Ectodermal cell (in vitro differentiated cells): Measurements from ENCODE around the gene POP4.

Experiments
- H3K27ac ChIP-seq: 2 replicates; pipeline ENCODE4 v1.7.0; 2013; ENCODE audit warnings: mild to moderate bottlenecking, low read depth, low read length; ENCODE audit not compliant: insufficient read depth, poor library complexity, severe bottlenecking
- H3K27me3 ChIP-seq: 2 replicates; pipeline ENCODE4 v1.7.0; 2013; ENCODE audit warnings: mild to moderate bottlenecking, low read length; ENCODE audit not compliant: insufficient read depth, control insufficient read depth, poor library complexity, severe bottlenecking
- H3K36me3 ChIP-seq: one replicate; pipeline ENCODE4 v1.7.0; 2013; ENCODE audit warnings: low read length; ENCODE audit not compliant: control insufficient read depth, insufficient read depth
- H3K4me1 ChIP-seq: one replicate; pipeline ENCODE4 v1.7.0; 2013; ENCODE audit warnings: low read length; ENCODE audit not compliant: control insufficient read depth, insufficient read depth
- H3K4me3 ChIP-seq: 2 replicates; pipeline ENCODE4 v1.7.0; 2013; ENCODE audit warnings: low read depth, low read length, control low read depth; ENCODE audit not compliant: insufficient read depth
- H3K9me3 ChIP-seq: 2 replicates; pipeline ENCODE4 v1.7.0; 2013; ENCODE audit warnings: mild to moderate bottlenecking, low read length, moderate library complexity; ENCODE audit not compliant: control insufficient read depth
- WGBS, 2 experiments: methylation state at CpG; one replicate each; pipeline ENCODE4 v1.1.7; 2013; ENCODE audit warnings: missing lambda C conversion rate in 2 of 2; 5-methylcytosine and 5-hydroxymethylcytosine counted together

The POP4 gene

GRCh38 chr19:29610574-29611271 is 4.6 kb downstream of the POP4 start:
- Histone ChIP-seq H3K27me3 (no peaks in the 10 kb centered on the region), H3K36me3 (peaks cover 28% of the 10 kb centered on the region), H3K27ac (no peak overlapping the region), H3K4me3 (no peak overlapping the region), H3K4me1 (peaks cover 7% of the 10 kb centered on the region), H3K9me3 (no peaks in the 10 kb centered on the region)
- WGBS, 2 experiments = 54% methylated on average over 19 of the region's 19 CpGs

GRCh38 chr19:29612121-29612520 is 6.0 kb downstream of the POP4 start:
- 93 to 95% methylated on average over 9 of the region's 9 CpGs for WGBS, 2 experiments
- H3K27ac ChIP-seq = no peak overlapping the region
- no peak overlapping the region for H3K4me3 ChIP-seq
- H3K27me3 ChIP-seq = no peaks in the 10 kb centered on the region
- no peaks in the 10 kb centered on the region for H3K9me3 ChIP-seq
- no peaks in the 10 kb centered on the region for H3K4me1 ChIP-seq
- H3K36me3 ChIP-seq = peaks cover 31% of the 10 kb centered on the region

- no peak overlapping the region for H3K4me3 ChIP-seq
- 90% methylated on average over 21 of the region's 21 CpGs for WGBS, 2 experiments
- peaks cover 31% of the 10 kb centered on the region for H3K36me3 ChIP-seq
Observed at GRCh38 chr19:29612801-29613595, 6.9 kb downstream of the POP4 start.

GRCh38 chr19:29614046-29614445 is 8.0 kb downstream of the POP4 start:
- Histone ChIP-seq H3K4me3 (no peak overlapping the region), H3K27ac (no peak overlapping the region), H3K9me3 (no peaks in the 10 kb centered on the region), H3K27me3 (no peaks in the 10 kb centered on the region), H3K36me3 (peaks cover 31% of the 10 kb centered on the region), H3K4me1 (no peaks in the 10 kb centered on the region)
- WGBS, 2 experiments = 94% methylated on average over 7 of the region's 7 CpGs

More at GRCh38 chr19:29612801-29613595, 6.9 kb downstream of the POP4 start:
- H3K9me3 ChIP-seq = no peaks in the 10 kb centered on the region
- no peaks in the 10 kb centered on the region for H3K4me1 ChIP-seq
- H3K27me3 ChIP-seq = no peaks in the 10 kb centered on the region
- no peak overlapping the region for H3K27ac ChIP-seq

GRCh38 chr19:29614780-29615179 is 8.7 kb downstream of the POP4 start:
- Histone ChIP-seq H3K27me3 (no peaks in the 10 kb centered on the region), H3K36me3 (peaks cover 31% of the 10 kb centered on the region), H3K9me3 (no peaks in the 10 kb centered on the region), H3K4me1 (no peaks in the 10 kb centered on the region), H3K27ac (no peak overlapping the region), H3K4me3 (no peak overlapping the region)
- 91 to 95% methylated on average over 3 of the region's 4 CpGs for WGBS, 2 experiments

GRCh38 chr19:29615891-29616425 is 9.9 kb downstream of the POP4 start:
- H3K36me3 ChIP-seq = peaks cover 31% of the 10 kb centered on the region
- H3K9me3 ChIP-seq = no peaks in the 10 kb centered on the region
- no peak overlapping the region for H3K27ac ChIP-seq
- no peaks in the 10 kb centered on the region for H3K27me3 ChIP-seq
- 94 to 96% methylated on average over 10 of the region's 10 CpGs for WGBS, 2 experiments
- H3K4me1 ChIP-seq = no peaks in the 10 kb centered on the region
- no peak overlapping the region for H3K4me3 ChIP-seq

GRCh38 chr19:29616541-29616940 is 10.5 kb downstream of the POP4 start:
- WGBS, 2 experiments = 95 to 96% methylated on average over 16 of the region's 16 CpGs
- Histone ChIP-seq H3K4me3 (no peak overlapping the region), H3K36me3 (peaks cover 26% of the 10 kb centered on the region), H3K9me3 (no peaks in the 10 kb centered on the region), H3K27ac (no peak overlapping the region), H3K4me1 (no peaks in the 10 kb centered on the region), H3K27me3 (no peaks in the 10 kb centered on the region)

- H3K4me3 ChIP-seq = no peak overlapping the region
- 89 to 92% methylated on average over 16 of the region's 16 CpGs for WGBS, 2 experiments
Observed at GRCh38 chr19:29617366-29618266, 11.5 kb downstream of the POP4 start.

GRCh38 chr19:29618434-29618833 is 12.4 kb downstream of the POP4 start:
- Histone ChIP-seq H3K27me3 (no peaks in the 10 kb centered on the region), H3K4me3 (no peak overlapping the region), H3K27ac (no peak overlapping the region), H3K9me3 (no peaks in the 10 kb centered on the region), H3K36me3 (peaks cover 18% of the 10 kb centered on the region), H3K4me1 (no peaks in the 10 kb centered on the region)
- 89 to 90% methylated on average over 7 of the region's 7 CpGs for WGBS, 2 experiments

More at GRCh38 chr19:29617366-29618266, 11.5 kb downstream of the POP4 start:
- Histone ChIP-seq H3K36me3 (peaks cover 22% of the 10 kb centered on the region), H3K27me3 (no peaks in the 10 kb centered on the region), H3K4me1 (no peaks in the 10 kb centered on the region), H3K27ac (no peak overlapping the region), H3K9me3 (no peaks in the 10 kb centered on the region)
